AG08395 (cell line): ENCODE results near the gene ALKBH5.
A peak's percentile ranks its signal among the peaks of the same experiment; 100 is the strongest.

Experiments used
- DNase-seq: peaks from one replicate; pipeline ENCODE4 v3.0.0; 2012; ENCODE audit warnings: mixed read lengths, low spot score

ALKBH5 gene

GRCh38 chr17:18183334-18184142 is at the start of gene ALKBH5:
ALKBH5 (plus strand) TSS chr17:18183828; CDS start chr17:18184244, 416 bp downstream.
- DNase-seq = peak; percentile 100

- no peak for DNase-seq
Observed at GRCh38 chr17:18136357-18136756, 47.3 kb upstream of the ALKBH5 start.

DNA sequence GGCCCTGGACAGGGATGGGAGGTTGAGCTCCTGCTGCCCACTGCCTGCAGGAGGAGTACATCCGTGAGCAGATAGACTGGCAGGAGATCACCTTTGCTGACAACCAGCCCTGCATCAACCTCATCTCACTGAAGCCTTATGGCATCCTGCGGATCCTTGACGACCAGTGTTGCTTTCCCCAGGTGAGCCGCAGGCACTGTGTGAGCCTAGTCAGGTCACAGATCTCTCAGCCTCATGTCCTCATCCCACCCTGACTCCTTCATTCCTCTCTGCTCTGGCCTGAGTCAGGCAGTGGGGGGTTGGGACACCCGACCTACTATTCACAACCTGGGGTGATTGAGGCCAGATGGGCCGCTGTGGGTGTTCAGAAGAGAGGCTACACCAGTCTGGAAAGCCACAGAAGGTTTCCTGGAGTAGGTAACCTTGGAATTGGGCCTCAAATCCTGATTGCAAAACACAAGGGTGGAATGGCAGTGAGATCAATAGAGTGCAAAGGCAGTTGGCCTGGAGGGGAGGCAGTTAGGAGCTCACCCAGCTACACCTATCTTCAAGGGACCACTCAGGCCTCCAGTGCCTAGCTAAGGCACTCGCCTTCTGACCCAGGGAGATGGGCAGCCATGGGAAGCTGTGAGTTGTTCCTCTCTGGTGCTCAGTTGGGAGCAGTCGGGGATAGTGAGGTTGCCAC is 45.4 kb upstream of the ALKBH5 start:
- DNase-seq = no peak

GRCh38 chr17:18139092-18139491 is 44.5 kb upstream of the ALKBH5 start:
- no peak for DNase-seq

- DNase-seq = no peak
Observed at GRCh38 chr17:18139498-18139897, 44.1 kb upstream of the ALKBH5 start.

DNA sequence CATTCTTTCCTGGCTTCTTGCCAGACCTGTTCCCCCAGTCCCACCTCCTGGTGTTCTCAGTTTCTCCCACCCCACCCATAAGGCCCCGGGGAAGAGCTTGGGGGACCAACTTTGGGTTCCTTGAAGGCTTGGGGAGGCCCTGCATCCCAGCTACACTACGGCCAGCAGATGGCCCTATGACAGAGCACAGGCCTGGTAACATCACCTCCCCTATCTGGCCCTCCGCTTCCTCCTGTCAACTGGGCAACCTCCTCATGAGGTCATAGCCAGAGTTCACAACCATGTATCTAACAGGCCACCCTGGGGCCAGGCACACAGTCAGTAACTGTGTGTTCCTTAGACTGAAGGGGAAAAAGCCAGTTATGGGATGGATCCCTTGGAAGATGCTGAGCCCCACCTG is 43.7 kb upstream of the ALKBH5 start:
- DNase-seq = peak; percentile 43

DNA sequence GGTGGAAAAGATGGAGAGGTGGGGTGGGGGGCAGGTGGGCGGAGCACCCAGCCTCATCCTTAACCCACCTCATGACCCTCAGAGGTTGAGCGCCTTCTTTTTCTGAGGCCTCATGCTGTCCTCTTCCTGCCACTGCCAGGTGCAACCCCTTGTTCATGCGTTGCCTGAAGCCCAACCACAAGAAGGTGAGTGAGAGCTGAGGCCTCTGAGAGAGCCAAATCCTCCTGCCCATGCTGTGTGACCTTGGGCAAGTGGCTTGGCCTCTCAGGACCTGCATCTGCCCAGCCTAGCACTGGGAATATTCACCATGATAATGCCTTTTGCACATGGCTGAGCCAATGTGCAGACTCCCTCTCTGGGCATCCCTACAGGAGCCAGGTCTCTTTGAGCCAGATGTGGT is 43.0 kb upstream of the ALKBH5 start:
- no peak for DNase-seq

DNA sequence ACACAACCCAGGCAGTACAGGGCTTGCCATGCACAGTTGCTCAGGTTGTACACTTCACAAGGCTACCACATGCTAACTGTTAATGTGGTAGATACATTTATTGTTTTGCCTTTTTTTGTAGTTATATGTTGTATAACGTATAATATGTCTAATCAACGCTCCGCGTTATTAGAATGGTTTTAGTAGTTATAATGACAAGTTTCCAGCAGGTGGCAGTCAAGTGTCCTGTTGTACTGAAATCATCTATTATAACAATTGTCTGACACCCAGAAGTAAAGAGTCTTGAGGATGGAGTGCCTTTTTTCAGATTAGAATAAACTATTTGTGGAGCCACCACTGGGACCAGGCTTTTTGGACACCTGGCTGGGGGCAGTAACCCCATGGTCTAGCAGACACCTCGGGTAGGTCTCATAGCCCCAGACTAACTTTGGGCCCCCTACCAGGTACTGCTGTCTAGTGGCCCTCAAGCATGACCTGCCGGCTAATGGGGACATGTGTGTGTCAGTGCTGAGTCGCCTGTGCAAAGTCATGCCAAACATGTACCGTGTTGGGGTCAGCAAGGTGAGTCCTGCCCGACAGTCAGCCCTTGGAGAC is 42.3 kb upstream of the ALKBH5 start:
- peak; percentile 74 for DNase-seq

- no peak for DNase-seq
Observed at GRCh38 chr17:18142417-18142816, 41.2 kb upstream of the ALKBH5 start.

DNA sequence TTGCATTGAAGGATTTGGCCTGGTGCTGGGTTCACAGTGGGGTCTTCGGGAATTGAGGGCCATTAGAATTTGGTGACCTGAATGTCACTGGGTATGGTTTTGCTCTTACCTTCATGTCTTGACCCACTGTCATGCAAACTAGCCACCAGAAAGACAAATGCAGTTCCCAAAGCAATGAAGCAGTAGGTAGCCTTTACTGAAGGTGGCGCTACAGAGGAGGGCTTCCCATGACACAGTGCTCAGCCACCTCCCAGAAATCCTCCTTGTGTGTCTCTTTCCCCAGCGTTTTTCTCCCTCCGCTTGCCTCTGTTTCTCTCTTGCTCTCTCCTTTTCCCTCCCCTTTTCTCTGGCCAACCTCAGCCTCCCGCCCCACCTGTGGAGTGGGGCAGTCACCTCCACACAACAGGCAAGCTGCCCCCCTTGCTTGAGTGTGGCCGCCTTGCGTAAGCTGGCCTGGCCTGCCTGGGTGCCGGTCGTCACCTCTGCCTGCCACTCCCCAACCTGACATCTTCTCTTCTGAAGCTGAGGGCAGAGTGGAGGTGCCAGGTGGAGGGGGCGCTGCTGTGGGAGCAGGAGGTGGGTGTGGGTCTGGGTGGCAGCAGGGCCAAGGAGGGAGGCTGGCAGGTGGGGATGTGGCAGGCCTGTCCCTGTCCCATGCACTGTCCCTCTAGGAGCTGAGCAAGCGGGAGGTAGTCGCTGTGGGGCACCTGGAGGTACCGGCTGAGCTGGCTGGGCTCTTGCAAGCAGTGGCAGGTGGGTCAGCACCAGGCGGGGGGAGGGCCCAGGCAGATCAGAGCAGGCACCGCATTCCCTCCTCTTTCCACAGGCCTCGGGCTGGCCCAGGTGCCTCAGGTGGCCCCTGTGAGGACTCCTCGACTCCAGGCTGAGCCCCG is 40.3 kb upstream of the ALKBH5 start:
- no peak for DNase-seq

DNA sequence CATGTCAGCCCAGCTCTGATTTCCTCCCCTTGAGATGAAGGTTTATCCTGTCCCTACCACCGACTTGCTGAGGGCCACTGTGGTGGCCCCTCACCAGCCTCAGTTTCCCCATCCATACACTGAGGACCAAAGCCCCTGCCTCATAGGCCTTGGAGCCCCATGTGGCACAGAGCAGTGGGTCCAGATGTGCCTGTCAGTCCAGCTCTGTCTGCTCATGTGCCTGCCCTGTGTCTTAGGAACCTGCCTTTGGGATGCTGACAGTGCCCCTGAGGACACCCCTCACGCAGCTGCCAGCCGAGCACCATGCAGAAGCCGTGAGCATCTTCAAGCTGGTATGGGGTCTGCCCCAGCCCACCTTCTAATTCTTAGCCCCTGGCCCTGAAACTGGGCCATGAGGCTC is 39.4 kb upstream of the ALKBH5 start:
- DNase-seq = no peak

DNA sequence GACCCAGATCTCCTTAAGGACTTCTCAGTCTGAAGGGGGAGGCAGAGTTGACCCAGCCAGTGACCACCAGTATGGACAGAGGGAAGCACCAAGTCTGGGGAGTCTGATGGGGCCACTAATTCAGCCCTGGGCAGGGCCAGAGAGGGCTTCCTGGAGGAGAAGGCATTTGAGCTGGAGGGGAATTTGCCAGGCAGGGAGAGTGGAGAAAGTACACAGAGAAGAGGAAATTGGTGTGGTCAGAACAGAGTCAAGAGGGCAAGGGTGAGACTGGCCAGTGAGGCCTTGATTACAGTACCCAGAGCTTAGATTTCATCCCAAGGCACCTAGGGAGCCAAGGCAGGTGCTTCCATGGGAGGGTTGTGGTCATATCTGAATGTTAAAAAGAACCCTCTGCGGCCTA is 38.8 kb upstream of the ALKBH5 start:
- DNase-seq = no peak

- no peak for DNase-seq
Observed at GRCh38 chr17:18145811-18146210, 37.8 kb upstream of the ALKBH5 start.

DNA sequence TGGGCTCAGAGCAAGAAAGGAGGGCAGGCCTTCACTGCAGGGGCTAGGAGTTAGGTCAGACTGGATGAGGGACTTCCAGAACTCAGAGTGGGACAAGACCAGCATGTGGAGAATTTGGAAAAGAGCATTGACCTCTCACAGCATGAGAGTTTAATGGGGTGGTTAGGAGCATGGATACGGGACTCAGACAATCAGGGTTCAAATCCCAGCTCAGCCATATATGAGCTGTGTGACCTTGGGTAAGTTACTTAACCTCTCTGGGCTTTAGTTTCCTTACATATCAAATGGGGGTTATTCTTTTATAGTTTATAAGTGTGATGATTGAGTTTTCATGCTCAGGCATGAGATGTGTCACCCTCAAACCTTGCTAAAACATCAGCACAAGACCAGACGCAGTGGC is 37.4 kb upstream of the ALKBH5 start:
- DNase-seq = no peak

- no peak for DNase-seq
Observed at GRCh38 chr17:18146980-18147379, 36.6 kb upstream of the ALKBH5 start.

GRCh38 chr17:18148586-18148985 is 35.0 kb upstream of the ALKBH5 start:
- DNase-seq = no peak

GRCh38 chr17:18151290-18151689 is 32.3 kb upstream of the ALKBH5 start:
- no peak for DNase-seq

- no peak for DNase-seq
Observed at GRCh38 chr17:18155179-18155578, 28.4 kb upstream of the ALKBH5 start.

GRCh38 chr17:18156171-18156975 is 27.3 kb upstream of the ALKBH5 start:
- no peak for DNase-seq

GRCh38 chr17:18156976-18157280 is 26.7 kb upstream of the ALKBH5 start:
- DNase-seq = no peak

DNA sequence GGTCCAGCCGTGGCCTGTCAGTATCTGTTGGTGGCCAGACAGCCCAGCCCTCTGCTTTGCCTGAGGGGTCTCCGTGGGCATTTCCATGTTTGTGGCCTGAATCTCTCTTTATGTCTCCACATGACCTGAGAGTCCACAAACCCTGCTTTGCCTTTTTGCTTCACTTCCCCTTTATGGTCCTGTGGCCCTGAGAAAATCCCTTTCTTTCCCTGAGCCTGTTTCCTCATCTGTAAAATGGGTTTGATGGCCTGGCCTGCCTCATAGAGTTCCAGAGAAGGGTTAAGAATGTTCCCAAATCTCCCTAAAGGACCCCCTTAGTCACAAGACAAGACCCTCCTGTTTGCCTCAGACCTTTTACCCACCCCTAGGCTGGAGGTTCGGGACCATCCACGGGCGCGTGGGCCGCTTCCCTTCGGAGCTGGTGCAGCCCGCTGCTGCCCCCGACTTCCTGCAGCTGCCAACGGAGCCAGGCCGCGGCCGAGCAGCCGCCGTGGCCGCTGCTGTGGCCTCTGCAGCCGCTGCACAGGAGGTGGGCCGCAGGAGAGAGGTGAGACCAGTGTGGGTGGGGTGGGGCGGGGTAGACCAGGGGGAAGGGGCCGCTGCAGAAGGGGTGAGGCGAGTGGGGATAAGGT is 26.2 kb upstream of the ALKBH5 start:
- DNase-seq = no peak
